ENCODE data around the gene MCRIP2.

- TF ChIP-seq CTCF (IDR thresholded peaks at IDR 0.05; ENCODE audit: insufficient read depth, low read length) (no peak), POLR2AphosphoS5 (IDR thresholded peaks at IDR 0.05; ENCODE audit: low read depth) (no peak), GABPA (IDR thresholded peaks at IDR 0.05; ENCODE audit: low read depth) (no peak)
Measured at GRCh38 chr16:631808-632358, 9.7 kb upstream of the MCRIP2 start.

Data from HL-60 (cell line).